HG02981 (cell line): ENCODE measurements around the gene URB1.
"Not testable (repeated sequence)": the region's sequence is repeated elsewhere in the genome, so short reads cannot be mapped to it uniquely, and the experiment has no call there.

Experiments
- ATAC-seq: cut with Tn5 transposase; IDR thresholded peaks from one replicate; pipeline ENCODE4 v1.9.1; 2021; ENCODE audit warnings: mild to moderate bottlenecking, moderate library complexity; ENCODE audit not compliant: unreplicated experiment

Gene URB1

GRCh38 chr21:32322676-32323075, 70.1 kb downstream of the URB1 start:
- no peak for ATAC-seq

- no peak for ATAC-seq
Observed at GRCh38 chr21:32322103-32322502, 70.7 kb downstream of the URB1 start.

GRCh38 chr21:32321480-32321879, 71.3 kb downstream of the URB1 start:
- no peak for ATAC-seq

- no peak for ATAC-seq
Observed at GRCh38 chr21:32320726-32321125, 72.1 kb downstream of the URB1 start.

- ATAC-seq, result no peak
Observed at GRCh38 chr21:32320059-32320458, 72.8 kb downstream of the URB1 start.

GRCh38 chr21:32319012-32319411, 73.8 kb downstream of the URB1 start:
- ATAC-seq, result no peak

GRCh38 chr21:32317726-32318125, 75.1 kb downstream of the URB1 start:
- no peak for ATAC-seq

- no peak for ATAC-seq
Observed at GRCh38 chr21:32316361-32317215, 76.2 kb downstream of the URB1 start.

GRCh38 chr21:32315511-32316281, 77.1 kb downstream of the URB1 start:
- no peak for ATAC-seq

GRCh38 chr21:32314806-32315205, 78.0 kb downstream of the URB1 start:
- ATAC-seq, result no peak

- ATAC-seq, result no peak
Observed at GRCh38 chr21:32312976-32313375, 79.8 kb downstream of the URB1 start.

- no peak for ATAC-seq
Observed at GRCh38 chr21:32312326-32312725, 80.5 kb downstream of the URB1 start.

- ATAC-seq, result no peak
Observed at GRCh38 chr21:32311621-32312020, 81.2 kb downstream of the URB1 start.

- not testable (repeated sequence) for ATAC-seq
Observed at GRCh38 chr21:32310976-32311375, 81.8 kb downstream of the URB1 start.

- ATAC-seq, result no peak
Observed at GRCh38 chr21:32309906-32310460, 82.8 kb downstream of the URB1 start.

- ATAC-seq, result no peak
Observed at GRCh38 chr21:32308696-32309095, 84.1 kb downstream of the URB1 start.

- no peak for ATAC-seq
Observed at GRCh38 chr21:32307706-32308105, 85.1 kb downstream of the URB1 start.

- ATAC-seq, result no peak
Observed at GRCh38 chr21:32306021-32306780, 86.6 kb downstream of the URB1 start.

- no peak for ATAC-seq
Observed at GRCh38 chr21:32304998-32305397, 87.8 kb downstream of the URB1 start.

GRCh38 chr21:32303385-32303784, 89.4 kb downstream of the URB1 start:
- no peak for ATAC-seq

GRCh38 chr21:32302560-32302959, 90.3 kb downstream of the URB1 start:
- ATAC-seq, result no peak
